KMS-11 (cell line): Measurements from ENCODE around the gene UBASH3A.

Source experiments
- H2AFZ ChIP-seq: fragments of 200-600 bp; sonication (generic); 2 replicates; pipeline ENCODE4 v1.6.1; 2016; ENCODE audit warnings: antibody characterized with exemption, mixed run types, low read depth
- H3K27ac ChIP-seq: fragments of 200-600 bp; sonication (generic); 2 replicates; pipeline ENCODE4 v1.6.1; 2016; ENCODE audit warnings: mild to moderate bottlenecking, mixed run types
- H3K27me3 ChIP-seq: fragments of 200-600 bp; sonication (generic); 2 replicates; pipeline ENCODE4 v1.6.1; 2017; ENCODE audit warnings: mild to moderate bottlenecking, low read depth, mixed run types, moderate library complexity; ENCODE audit not compliant: insufficient read depth
- H3K36me3 ChIP-seq: fragments of 200-600 bp; sonication (generic); 2 replicates; pipeline ENCODE4 v1.6.1; 2017; ENCODE audit warnings: mild to moderate bottlenecking, mixed run types; ENCODE audit not compliant: insufficient read depth
- H3K4me1 ChIP-seq: fragments of 200-600 bp; sonication (generic); 2 replicates; pipeline ENCODE4 v1.6.1; 2016; ENCODE audit warnings: mild to moderate bottlenecking, low read depth, mixed run types; ENCODE audit not compliant: poor library complexity, severe bottlenecking
- H3K4me2 ChIP-seq: fragments of 200-600 bp; sonication (generic); 2 replicates; pipeline ENCODE4 v1.7.0; 2016; ENCODE audit warnings: mild to moderate bottlenecking, mixed run types
- H3K4me3 ChIP-seq: fragments of 200-600 bp; sonication (generic); IDR thresholded peaks from 2 replicates; pipeline ENCODE4 v1.6.1; 2017; ENCODE audit warnings: low read depth, low read length, mixed read lengths; ENCODE audit not compliant: insufficient read depth
- H3K79me2 ChIP-seq: fragments of 200-600 bp; sonication (generic); 2 replicates; pipeline ENCODE4 v1.6.1; 2016; ENCODE audit warnings: low read depth, mixed run types; ENCODE audit not compliant: insufficient read depth
- H3K9ac ChIP-seq: fragments of 200-600 bp; sonication (generic); 2 replicates; pipeline ENCODE4 v1.6.1; 2016; ENCODE audit warnings: mild to moderate bottlenecking, mixed run types
- H4K20me1 ChIP-seq: fragments of 200-600 bp; sonication (generic); 2 replicates; pipeline ENCODE4 v1.6.1; 2016; ENCODE audit warnings: mild to moderate bottlenecking, mixed run types; ENCODE audit not compliant: insufficient read depth
- TF ChIP-seq, protein P1 (sequence below): fragments of 200-600 bp; sonication (generic); conservative IDR thresholded peaks from 2 replicates; pipeline ENCODE4 v1.6.1; 2017; ENCODE audit warnings: low read depth, mild to moderate bottlenecking, antibody characterized with exemption, low read length, moderate library complexity, mixed read lengths

The UBASH3A gene

DNA sequence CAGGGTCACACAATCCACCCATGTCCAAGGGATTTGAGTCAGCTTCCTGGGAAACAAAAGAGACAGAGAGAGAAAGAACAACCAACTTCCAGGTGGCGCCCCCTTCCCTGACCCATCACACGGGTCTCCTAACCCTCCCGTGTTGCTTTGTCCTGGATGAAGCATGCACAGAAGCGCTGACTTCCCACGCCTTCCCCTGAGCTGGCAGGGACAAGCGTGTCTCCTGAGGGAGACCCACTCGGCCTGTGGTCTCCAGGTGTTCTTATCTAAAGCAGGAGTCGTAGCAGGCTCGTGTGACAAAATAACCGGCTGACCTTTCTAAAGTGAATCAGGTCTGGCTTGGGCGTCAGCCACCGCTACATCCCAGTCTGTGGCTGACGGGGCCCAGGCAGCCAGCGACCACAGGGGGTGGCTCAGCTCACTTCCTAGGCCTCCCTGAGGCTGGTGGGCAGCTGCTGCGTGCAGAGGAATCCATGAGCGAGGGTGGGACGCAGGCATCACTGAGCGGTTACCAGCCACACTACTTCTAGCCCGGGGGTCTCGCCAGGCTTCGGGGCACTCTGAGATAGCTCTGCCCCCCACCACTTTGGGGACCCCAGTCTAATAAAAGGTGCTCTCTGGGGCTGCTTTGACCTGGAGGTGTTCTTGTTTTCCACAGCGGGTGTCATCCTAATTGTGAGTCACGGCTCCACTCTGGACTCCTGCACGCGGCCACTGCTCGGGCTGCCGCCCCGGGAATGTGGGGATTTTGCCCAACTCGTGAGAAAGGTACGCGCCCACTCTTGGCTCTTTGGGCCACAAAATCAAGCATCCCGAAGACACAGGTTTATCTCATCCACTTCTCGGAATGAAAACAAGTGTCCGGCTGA lies 40.4 kb downstream of the UBASH3A start:
- Histone ChIP-seq H3K79me2 (no peaks in the 10 kb centered on the region), H3K27ac (no peak overlapping the region), H3K4me2 (no peak overlapping the region), H3K4me1 (no peaks in the 10 kb centered on the region), H3K4me3 (no peak overlapping the region), H3K9ac (no peak overlapping the region), H4K20me1 (no peaks in the 10 kb centered on the region), H3K36me3 (no peaks in the 10 kb centered on the region), H3K27me3 (peaks cover 13% of the 10 kb centered on the region), H2AFZ (no peak overlapping the region)
- TF ChIP-seq, protein P1, sequence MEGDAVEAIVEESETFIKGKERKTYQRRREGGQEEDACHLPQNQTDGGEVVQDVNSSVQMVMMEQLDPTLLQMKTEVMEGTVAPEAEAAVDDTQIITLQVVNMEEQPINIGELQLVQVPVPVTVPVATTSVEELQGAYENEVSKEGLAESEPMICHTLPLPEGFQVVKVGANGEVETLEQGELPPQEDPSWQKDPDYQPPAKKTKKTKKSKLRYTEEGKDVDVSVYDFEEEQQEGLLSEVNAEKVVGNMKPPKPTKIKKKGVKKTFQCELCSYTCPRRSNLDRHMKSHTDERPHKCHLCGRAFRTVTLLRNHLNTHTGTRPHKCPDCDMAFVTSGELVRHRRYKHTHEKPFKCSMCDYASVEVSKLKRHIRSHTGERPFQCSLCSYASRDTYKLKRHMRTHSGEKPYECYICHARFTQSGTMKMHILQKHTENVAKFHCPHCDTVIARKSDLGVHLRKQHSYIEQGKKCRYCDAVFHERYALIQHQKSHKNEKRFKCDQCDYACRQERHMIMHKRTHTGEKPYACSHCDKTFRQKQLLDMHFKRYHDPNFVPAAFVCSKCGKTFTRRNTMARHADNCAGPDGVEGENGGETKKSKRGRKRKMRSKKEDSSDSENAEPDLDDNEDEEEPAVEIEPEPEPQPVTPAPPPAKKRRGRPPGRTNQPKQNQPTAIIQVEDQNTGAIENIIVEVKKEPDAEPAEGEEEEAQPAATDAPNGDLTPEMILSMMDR = no peak

DNA sequence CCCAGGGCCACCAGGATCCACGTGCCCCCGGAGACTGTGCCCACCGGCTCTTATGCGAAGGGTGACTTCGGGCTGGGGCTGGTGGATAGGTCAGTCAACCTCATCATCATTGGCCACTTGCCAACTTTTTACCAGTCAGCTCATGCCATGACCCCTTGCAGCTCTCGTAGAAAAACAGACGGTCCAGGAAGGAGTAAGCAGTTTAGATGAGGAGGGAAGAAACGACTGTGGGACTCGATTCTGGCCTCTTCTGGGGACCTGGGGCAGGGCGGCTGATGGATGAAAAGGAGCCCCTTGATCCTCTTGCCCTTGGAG lies 41.0 kb downstream of the UBASH3A start:
- TF ChIP-seq, protein P1 = no peak
- Histone ChIP-seq H3K4me1 (no peaks in the 10 kb centered on the region), H3K4me3 (no peak overlapping the region), H4K20me1 (no peaks in the 10 kb centered on the region), H3K9ac (no peak overlapping the region), H3K27me3 (peaks cover 13% of the 10 kb centered on the region), H3K4me2 (no peak overlapping the region), H3K79me2 (no peaks in the 10 kb centered on the region), H3K36me3 (no peaks in the 10 kb centered on the region), H3K27ac (no peak overlapping the region), H2AFZ (no peak overlapping the region)

DNA sequence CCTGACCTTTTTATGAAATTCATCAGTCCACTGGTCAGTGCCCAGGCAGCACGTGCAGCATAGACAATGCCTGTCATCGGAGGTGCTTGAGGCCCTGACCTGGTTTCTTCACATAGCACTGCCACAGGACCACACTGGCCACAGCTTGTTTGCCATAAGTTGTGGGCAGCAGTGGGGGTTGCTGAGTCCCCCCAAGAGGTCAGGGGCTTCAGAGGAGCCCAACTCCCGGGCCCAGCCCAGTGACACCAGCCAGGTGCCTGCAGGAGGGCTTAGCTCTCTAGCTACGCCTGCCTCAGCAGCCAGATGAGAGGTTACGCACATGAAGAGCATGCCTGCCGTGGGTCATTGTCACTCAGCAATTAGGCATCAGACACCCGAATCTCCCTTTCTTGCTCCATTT lies 41.6 kb downstream of the UBASH3A start:
- Histone ChIP-seq H3K27me3 (peaks cover 13% of the 10 kb centered on the region), H3K36me3 (no peaks in the 10 kb centered on the region), H3K4me2 (no peak overlapping the region), H3K79me2 (no peaks in the 10 kb centered on the region), H3K4me1 (no peaks in the 10 kb centered on the region), H4K20me1 (no peaks in the 10 kb centered on the region), H3K27ac (no peak overlapping the region), H3K4me3 (no peak overlapping the region), H2AFZ (no peak overlapping the region), H3K9ac (no peak overlapping the region)
- TF ChIP-seq, protein P1 = no peak

DNA sequence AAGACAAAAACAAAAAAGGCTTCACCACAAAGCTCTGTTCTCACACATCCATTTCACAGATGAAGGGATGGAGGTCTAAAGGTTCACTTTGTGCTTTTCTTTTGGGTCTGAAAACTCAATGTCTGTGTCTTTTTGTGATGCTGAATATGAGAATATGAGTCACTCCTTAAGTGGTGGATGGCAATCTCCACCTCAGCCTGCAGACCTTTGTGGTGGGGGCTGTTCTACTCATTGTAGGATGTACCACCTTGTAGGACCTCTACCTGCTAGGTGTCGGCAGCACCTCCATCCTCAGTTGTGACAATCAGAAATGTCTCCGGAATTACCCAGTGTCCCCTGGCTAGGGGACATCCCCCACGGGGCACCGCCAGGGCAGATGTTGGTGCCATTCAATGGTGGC lies 42.8 kb downstream of the UBASH3A start:
- Histone ChIP-seq H3K4me3 (no peak overlapping the region), H3K4me1 (no peaks in the 10 kb centered on the region), H2AFZ (no peak overlapping the region), H3K36me3 (no peaks in the 10 kb centered on the region), H4K20me1 (no peaks in the 10 kb centered on the region), H3K27ac (no peak overlapping the region), H3K4me2 (no peak overlapping the region), H3K9ac (no peak overlapping the region), H3K27me3 (peaks cover 13% of the 10 kb centered on the region), H3K79me2 (no peaks in the 10 kb centered on the region)
- TF ChIP-seq, protein P1 = no peak
